Umbilical cord (tissue), 2 donors: Measurements from ENCODE around the gene CORO2B. TPM values are rescaled to one million over a fixed set of nuclear protein-coding genes. Genes with fewer than 3 reads are reported as not detected.
A peak's percentile ranks its signal among the peaks of the same experiment; 100 is the strongest.

Source experiments
- DNase-seq: peaks from one replicate; pipeline ENCODE4 v3.0.0-alpha.2; 2015; ENCODE audit warnings: low spot score
- total RNA-seq: library from RNA; depleted of rRNA; stranded (reverse); fragments of >200 nt; gene quantifications from one replicate; pipeline ENCODE4 v1.2.3, GENCODE V29; 2014; ENCODE audit warnings: low replicate concordance; ENCODE audit not compliant: insufficient read depth

CORO2B gene
- total RNA-seq, 1 donor from 2014 or later: 0.72 TPM

GRCh38 chr15:68589783-68590710 lies 11.3 kb downstream of the CORO2B start:
- no peak for DNase-seq

GRCh38 chr15:68590721-68591389 lies 12.1 kb downstream of the CORO2B start:
- no peak for DNase-seq

GRCh38 chr15:68592054-68592453 lies 13.3 kb downstream of the CORO2B start:
- DNase-seq: no peak

GRCh38 chr15:68592544-68592943 lies 13.8 kb downstream of the CORO2B start:
- peak; percentile 59 for DNase-seq

- no peak for DNase-seq
These were observed 14.5 kb downstream of the CORO2B start for GRCh38 chr15:68593341-68593740.

GRCh38 chr15:68593828-68594532 lies 15.2 kb downstream of the CORO2B start:
- DNase-seq: no peak

GRCh38 chr15:68594533-68595259 lies 15.9 kb downstream of the CORO2B start:
- DNase-seq: no peak

GRCh38 chr15:68595260-68595564 lies 16.4 kb downstream of the CORO2B start:
- no peak for DNase-seq

- DNase-seq: no peak
These were observed 17.0 kb downstream of the CORO2B start for GRCh38 chr15:68595761-68596160.

- DNase-seq: no peak
These were observed 17.9 kb downstream of the CORO2B start for GRCh38 chr15:68596691-68597090.

- DNase-seq: no peak
These were observed 18.8 kb downstream of the CORO2B start for GRCh38 chr15:68597581-68597980.

GRCh38 chr15:68598171-68599152 lies 19.7 kb downstream of the CORO2B start:
- DNase-seq: peak; percentile 91

- no peak for DNase-seq
These were observed 20.4 kb downstream of the CORO2B start for GRCh38 chr15:68599153-68599545.

- DNase-seq: no peak
These were observed 20.8 kb downstream of the CORO2B start for GRCh38 chr15:68599560-68600071.

GRCh38 chr15:68601206-68602197 lies 22.7 kb downstream of the CORO2B start:
- no peak for DNase-seq

- no peak for DNase-seq
These were observed 23.8 kb downstream of the CORO2B start for GRCh38 chr15:68602459-68603215.

- no peak for DNase-seq
These were observed 24.4 kb downstream of the CORO2B start for GRCh38 chr15:68603216-68603595.

GRCh38 chr15:68603951-68604350 lies 25.2 kb downstream of the CORO2B start:
- DNase-seq: no peak
